Measurements from ENCODE around the gene DNAJC7.

DNAJC7 gene

GRCh38 chr17:42016941-42017865 lies at the start of gene DNAJC7:
DNAJC7 (minus strand) TSS chr17:42017439; CDS start chr17:42017416, 23 bp downstream.
- peak; percentile 81 for DNase-seq (ENCODE audit: low read depth, low spot score)
- Histone ChIP-seq H3K27me3 (ENCODE audit: insufficient read depth, insufficient read length) (no peaks in the 10 kb centered on the region), H3K4me3 (ENCODE audit: insufficient read length, low read depth) (peak within 1 kb of the TSS; percentile 94), H3K9ac (ENCODE audit: insufficient read length, low read depth) (peak within 1 kb of the TSS; percentile 97), H3K9me3 (ENCODE audit: insufficient read depth, low read length) (no peaks in the 10 kb centered on the region), H3K36me3 (ENCODE audit: insufficient read depth, insufficient read length, low read length) (peaks cover 33% of the 10 kb centered on the region), H3K4me1 (ENCODE audit: insufficient read depth, insufficient read length) (no peaks in the 10 kb centered on the region)
- TF ChIP-seq SUZ12 (IDR thresholded peaks at IDR 0.05; ENCODE audit: extremely low read depth, insufficient read depth, insufficient read length) (no peak), YY1 (IDR thresholded peaks at IDR 0.05; ENCODE audit: insufficient read depth, insufficient read length) (peak; percentile 91), ZNF274 (IDR thresholded peaks at IDR 0.05; ENCODE audit: low read depth, low read length) (no peak)

GRCh38 chr17:42065201-42065600 lies 48.0 kb upstream of the DNAJC7 start:
- no peak overlapping the region for H3K9ac ChIP-seq (ENCODE audit: insufficient read length, low read depth)
- no peaks in the 10 kb centered on the region for H3K27me3 ChIP-seq (ENCODE audit: insufficient read depth, insufficient read length)
- DNase-seq (ENCODE audit: low read depth, low spot score) = no peak
- H3K4me3 ChIP-seq (ENCODE audit: insufficient read length, low read depth) = no peak overlapping the region
- peaks cover 34% of the 10 kb centered on the region for H3K4me1 ChIP-seq (ENCODE audit: insufficient read depth, insufficient read length)
- no peaks in the 10 kb centered on the region for H3K36me3 ChIP-seq (ENCODE audit: insufficient read depth, insufficient read length, low read length)
- H3K9me3 ChIP-seq (ENCODE audit: insufficient read depth, low read length) = no peaks in the 10 kb centered on the region
- TF ChIP-seq SUZ12 (IDR thresholded peaks at IDR 0.05; ENCODE audit: extremely low read depth, insufficient read depth, insufficient read length) (no peak), YY1 (IDR thresholded peaks at IDR 0.05; ENCODE audit: insufficient read depth, insufficient read length) (no peak), ZNF274 (IDR thresholded peaks at IDR 0.05; ENCODE audit: low read depth, low read length) (no peak)

- TF ChIP-seq ZNF274 (IDR thresholded peaks at IDR 0.05; ENCODE audit: low read depth, low read length) = no peak
- no peaks in the 10 kb centered on the region for H3K36me3 ChIP-seq (ENCODE audit: insufficient read depth, insufficient read length, low read length)
- DNase-seq (ENCODE audit: low read depth, low spot score) = no peak
- H3K4me3 ChIP-seq (ENCODE audit: insufficient read length, low read depth) = no peak overlapping the region
- no peak overlapping the region for H3K9ac ChIP-seq (ENCODE audit: insufficient read length, low read depth)
- no peaks in the 10 kb centered on the region for H3K27me3 ChIP-seq (ENCODE audit: insufficient read depth, insufficient read length)
- H3K9me3 ChIP-seq (ENCODE audit: insufficient read depth, low read length) = no peaks in the 10 kb centered on the region
- peaks cover 32% of the 10 kb centered on the region for H3K4me1 ChIP-seq (ENCODE audit: insufficient read depth, insufficient read length)
Measured at GRCh38 chr17:42062681-42063080, 45.4 kb upstream of the DNAJC7 start.

GRCh38 chr17:42061646-42062487 lies 44.6 kb upstream of the DNAJC7 start:
- no peaks in the 10 kb centered on the region for H3K36me3 ChIP-seq (ENCODE audit: insufficient read depth, insufficient read length, low read length)
- H3K9ac ChIP-seq (ENCODE audit: insufficient read length, low read depth) = no peak overlapping the region
- H3K9me3 ChIP-seq (ENCODE audit: insufficient read depth, low read length) = no peaks in the 10 kb centered on the region
- no peak for DNase-seq (ENCODE audit: low read depth, low spot score)
- peaks cover 29% of the 10 kb centered on the region for H3K4me1 ChIP-seq (ENCODE audit: insufficient read depth, insufficient read length)
- no peak for TF ChIP-seq ZNF274 (IDR thresholded peaks at IDR 0.05; ENCODE audit: low read depth, low read length)
- TF ChIP-seq SUZ12 (IDR thresholded peaks at IDR 0.05; ENCODE audit: extremely low read depth, insufficient read depth, insufficient read length) = no peak
- no peak for TF ChIP-seq YY1 (IDR thresholded peaks at IDR 0.05; ENCODE audit: insufficient read depth, insufficient read length)
- H3K4me3 ChIP-seq (ENCODE audit: insufficient read length, low read depth) = no peak overlapping the region
- H3K27me3 ChIP-seq (ENCODE audit: insufficient read depth, insufficient read length) = no peaks in the 10 kb centered on the region

- DNase-seq (ENCODE audit: low read depth, low spot score) = no peak
- Histone ChIP-seq H3K36me3 (ENCODE audit: insufficient read depth, insufficient read length, low read length) (no peaks in the 10 kb centered on the region), H3K4me1 (ENCODE audit: insufficient read depth, insufficient read length) (peaks cover 38% of the 10 kb centered on the region), H3K27me3 (ENCODE audit: insufficient read depth, insufficient read length) (no peaks in the 10 kb centered on the region), H3K9me3 (ENCODE audit: insufficient read depth, low read length) (no peaks in the 10 kb centered on the region), H3K9ac (ENCODE audit: insufficient read length, low read depth) (no peak overlapping the region), H3K4me3 (ENCODE audit: insufficient read length, low read depth) (no peak overlapping the region)
- TF ChIP-seq YY1 (IDR thresholded peaks at IDR 0.05; ENCODE audit: insufficient read depth, insufficient read length) (no peak), SUZ12 (IDR thresholded peaks at IDR 0.05; ENCODE audit: extremely low read depth, insufficient read depth, insufficient read length) (no peak), ZNF274 (IDR thresholded peaks at IDR 0.05; ENCODE audit: low read depth, low read length) (no peak)
Measured at GRCh38 chr17:42060231-42060630, 43.0 kb upstream of the DNAJC7 start.

GRCh38 chr17:42059815-42060214 lies 42.6 kb upstream of the DNAJC7 start:
- no peak for DNase-seq (ENCODE audit: low read depth, low spot score)
- Histone ChIP-seq H3K9ac (ENCODE audit: insufficient read length, low read depth) (no peak overlapping the region), H3K4me3 (ENCODE audit: insufficient read length, low read depth) (no peak overlapping the region), H3K9me3 (ENCODE audit: insufficient read depth, low read length) (no peaks in the 10 kb centered on the region), H3K27me3 (ENCODE audit: insufficient read depth, insufficient read length) (no peaks in the 10 kb centered on the region), H3K36me3 (ENCODE audit: insufficient read depth, insufficient read length, low read length) (no peaks in the 10 kb centered on the region), H3K4me1 (ENCODE audit: insufficient read depth, insufficient read length) (peaks cover 39% of the 10 kb centered on the region)
- TF ChIP-seq ZNF274 (IDR thresholded peaks at IDR 0.05; ENCODE audit: low read depth, low read length) (no peak), SUZ12 (IDR thresholded peaks at IDR 0.05; ENCODE audit: extremely low read depth, insufficient read depth, insufficient read length) (no peak), YY1 (IDR thresholded peaks at IDR 0.05; ENCODE audit: insufficient read depth, insufficient read length) (no peak)

- H3K27me3 ChIP-seq (ENCODE audit: insufficient read depth, insufficient read length) = no peaks in the 10 kb centered on the region
Measured at GRCh38 chr17:42058063-42058462, 40.8 kb upstream of the DNAJC7 start.

More at GRCh38 chr17:42058063-42058462, 40.8 kb upstream of the DNAJC7 start:
- no peak overlapping the region for H3K4me3 ChIP-seq (ENCODE audit: insufficient read length, low read depth)
- TF ChIP-seq SUZ12 (IDR thresholded peaks at IDR 0.05; ENCODE audit: extremely low read depth, insufficient read depth, insufficient read length) = no peak
- no peak for TF ChIP-seq YY1 (IDR thresholded peaks at IDR 0.05; ENCODE audit: insufficient read depth, insufficient read length)
- no peak for TF ChIP-seq ZNF274 (IDR thresholded peaks at IDR 0.05; ENCODE audit: low read depth, low read length)
- no peak overlapping the region for H3K9ac ChIP-seq (ENCODE audit: insufficient read length, low read depth)
- no peak for DNase-seq (ENCODE audit: low read depth, low spot score)
- peaks cover 36% of the 10 kb centered on the region for H3K4me1 ChIP-seq (ENCODE audit: insufficient read depth, insufficient read length)
- no peaks in the 10 kb centered on the region for H3K9me3 ChIP-seq (ENCODE audit: insufficient read depth, low read length)
- no peaks in the 10 kb centered on the region for H3K36me3 ChIP-seq (ENCODE audit: insufficient read depth, insufficient read length, low read length)

Measured in NT2/D1 (cell line).